AG10803 (cell line): ENCODE results near the gene RSRC1.

Source experiments
- DNase-seq: peaks from one replicate; pipeline ENCODE4 v3.0.0; 2010; ENCODE audit warnings: low read depth
- H3K4me3 ChIP-seq: 2 replicates; pipeline ENCODE4 v1.5.1; 2011; ENCODE audit warnings: mild to moderate bottlenecking, low read length, control low read depth
- CTCF ChIP-seq: conservative IDR thresholded peaks from 2 replicates; pipeline ENCODE4 v1.5.1; 2011; ENCODE audit warnings: mild to moderate bottlenecking, low read length, control low read depth, inconsistent platforms

The RSRC1 gene

GRCh38 chr3:158273656-158274055, 163.8 kb downstream of the RSRC1 start:
- DNase-seq = peak; percentile 5
- H3K4me3 ChIP-seq = no peak overlapping the region
- no peak for TF ChIP-seq CTCF

GRCh38 chr3:158278187-158278586, 168.3 kb downstream of the RSRC1 start:
- no peak for DNase-seq
- no peak for TF ChIP-seq CTCF
- no peak overlapping the region for H3K4me3 ChIP-seq

GRCh38 chr3:158279609-158280008, 169.7 kb downstream of the RSRC1 start:
- no peak for DNase-seq
- no peak overlapping the region for H3K4me3 ChIP-seq
- TF ChIP-seq CTCF = no peak

DNA sequence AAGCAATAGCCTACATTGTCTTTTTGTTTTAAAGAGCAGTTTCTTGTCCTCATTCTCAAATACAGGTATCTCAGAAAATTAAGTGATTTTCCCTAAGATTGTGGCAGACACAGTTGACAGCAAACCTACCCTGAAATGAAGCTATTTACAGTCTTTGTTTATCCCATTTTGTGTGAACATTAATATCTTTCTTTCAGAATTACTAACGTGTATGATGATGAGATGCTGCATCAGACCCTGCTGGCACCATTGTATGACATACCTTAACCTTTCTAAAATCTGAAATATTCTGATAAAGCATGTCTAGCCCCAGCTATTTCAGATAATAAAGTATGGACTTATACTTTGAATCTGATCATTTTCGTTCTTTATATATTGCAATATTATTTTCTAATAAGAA, 185.9 kb downstream of the RSRC1 start:
- no peak overlapping the region for H3K4me3 ChIP-seq
- no peak for DNase-seq
- no peak for TF ChIP-seq CTCF

DNA sequence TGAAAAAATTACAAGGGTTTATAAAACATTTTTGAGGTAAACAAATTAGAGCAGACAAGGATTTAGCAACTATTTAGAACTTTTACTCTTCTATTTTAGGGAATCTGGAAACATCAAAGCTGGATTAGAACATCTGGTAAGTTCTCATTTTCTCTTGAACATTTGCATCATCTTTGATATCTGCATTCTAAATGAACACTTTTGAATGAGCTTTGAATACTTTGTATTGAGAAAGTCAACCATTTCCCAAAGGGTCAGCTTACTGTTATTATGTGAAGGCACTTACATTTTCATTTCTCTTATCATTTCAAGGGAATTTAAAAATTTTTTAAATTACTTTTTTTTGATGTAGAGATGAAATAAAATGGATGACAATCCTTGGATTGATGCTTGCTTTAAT, 188.1 kb downstream of the RSRC1 start:
- TF ChIP-seq CTCF = no peak
- no peak for DNase-seq
- no peak overlapping the region for H3K4me3 ChIP-seq

- no peak for TF ChIP-seq CTCF
- DNase-seq = no peak
- H3K4me3 ChIP-seq = no peak overlapping the region
Measured at GRCh38 chr3:158308236-158308928, 198.5 kb downstream of the RSRC1 start.

- no peak overlapping the region for H3K4me3 ChIP-seq
- no peak for TF ChIP-seq CTCF
- no peak for DNase-seq
Measured at GRCh38 chr3:158312560-158313141, 202.8 kb downstream of the RSRC1 start.
